ENCODE data around the gene KDM3B.
"Not testable (repeated sequence)": the region's sequence is repeated elsewhere in the genome, so short reads cannot be mapped to it uniquely, and the experiment has no call there.

The KDM3B gene

GRCh38 chr5:138402640-138403039 is 50.2 kb downstream of the KDM3B start:
- DNase-seq (ENCODE audit: low read depth), result no peak

GRCh38 chr5:138408023-138408422 is 55.5 kb downstream of the KDM3B start:
- no peak for DNase-seq (ENCODE audit: low read depth)

GRCh38 chr5:138410996-138411640 is 58.6 kb downstream of the KDM3B start:
- DNase-seq (ENCODE audit: low read depth), result not testable (repeated sequence)

- DNase-seq (ENCODE audit: low read depth), result no peak
Measured at GRCh38 chr5:138418444-138418843, 66.0 kb downstream of the KDM3B start.

- no peak for DNase-seq (ENCODE audit: low read depth)
Measured at GRCh38 chr5:138425079-138425478, 72.6 kb downstream of the KDM3B start.

GRCh38 chr5:138435943-138436342 is 83.5 kb downstream of the KDM3B start:
- no peak for DNase-seq (ENCODE audit: low read depth)

- no peak for DNase-seq (ENCODE audit: low read depth)
Measured at GRCh38 chr5:138438003-138438723, 85.7 kb downstream of the KDM3B start.

- no peak for DNase-seq (ENCODE audit: low read depth)
Measured at GRCh38 chr5:138438724-138439476, 86.4 kb downstream of the KDM3B start, which contains the start of gene REEP2. TSS of gene REEP2 (plus strand) at chr5:138439057. CDS start at chr5:138439209, 152 bp downstream.

- no peak for DNase-seq (ENCODE audit: low read depth)
Measured at GRCh38 chr5:138439477-138440158, 87.1 kb downstream of the KDM3B start.

- DNase-seq (ENCODE audit: low read depth), result no peak
Measured at GRCh38 chr5:138440159-138441073, 87.9 kb downstream of the KDM3B start.

- DNase-seq (ENCODE audit: low read depth), result no peak
Measured at GRCh38 chr5:138441221-138441620, 88.7 kb downstream of the KDM3B start.

GRCh38 chr5:138444078-138444773 is 91.7 kb downstream of the KDM3B start:
- DNase-seq (ENCODE audit: low read depth), result no peak

- no peak for DNase-seq (ENCODE audit: low read depth)
Measured at GRCh38 chr5:138444774-138445546, 92.5 kb downstream of the KDM3B start.

- DNase-seq (ENCODE audit: low read depth), result no peak
Measured at GRCh38 chr5:138445547-138446271, 93.2 kb downstream of the KDM3B start.

- no peak for DNase-seq (ENCODE audit: low read depth)
Measured at GRCh38 chr5:138448070-138448469, 95.6 kb downstream of the KDM3B start.

GRCh38 chr5:138448481-138449398 is 96.3 kb downstream of the KDM3B start:
- no peak for DNase-seq (ENCODE audit: low read depth)

- peak; percentile 70 for DNase-seq (ENCODE audit: low read depth)
Measured at GRCh38 chr5:138449501-138450239, 97.2 kb downstream of the KDM3B start.
